ENCODE measurements around the gene PCNP. TPM values are rescaled to one million over a fixed set of nuclear protein-coding genes. Genes with fewer than 3 reads are reported as not detected.

The PCNP gene
- 55.0 and 61.0 TPM in 2 replicates for total RNA-seq

GRCh38 chr3:101573449-101574387 lies at the start of gene PCNP:
PCNP (plus strand) TSS chr3:101574180; CDS start chr3:101574216, 36 bp downstream.

GRCh38 chr3:101561630-101562328 lies 12.2 kb upstream of the PCNP start, which contains the start of gene TRMT10C:
TRMT10C (plus strand) TSS chr3:101561868; CDS start chr3:101564782, 2,914 bp downstream.

Other genes with a start within 250 kb of the PCNP start
- 4.7 and 5.0 TPM in 2 replicates for gene SENP7, start 61.0 kb upstream of the PCNP start, total RNA-seq
- gene TRMT10C, start 12.3 kb upstream of the PCNP start, total RNA-seq, result 31.8 and 35.2 TPM in 2 replicates
- 15.1 and 17.6 TPM in 2 replicates for gene ZBTB11, start 103.0 kb downstream of the PCNP start, total RNA-seq
- gene RPL24, start 112.5 kb downstream of the PCNP start, total RNA-seq, result 1,993 and 2,310 TPM in 2 replicates
- gene CEP97, start 150.4 kb downstream of the PCNP start, total RNA-seq, result 5.9 and 7.4 TPM in 2 replicates
- gene NXPE3, start 205.0 kb downstream of the PCNP start, total RNA-seq, result 6.0 and 12.8 TPM in 2 replicates